ENCODE measurements around the gene TLE2. TPM values are rescaled to one million over a fixed set of nuclear protein-coding genes. Genes with fewer than 3 reads are reported as not detected.
"Not testable (repeated sequence)": the region's sequence is repeated elsewhere in the genome, so short reads cannot be mapped to it uniquely, and the experiment has no call there.

Gene TLE2
- total RNA-seq, 4 donors from 2014 or later, result 4.6 to 45.2 (median 29.2) TPM

DNA sequence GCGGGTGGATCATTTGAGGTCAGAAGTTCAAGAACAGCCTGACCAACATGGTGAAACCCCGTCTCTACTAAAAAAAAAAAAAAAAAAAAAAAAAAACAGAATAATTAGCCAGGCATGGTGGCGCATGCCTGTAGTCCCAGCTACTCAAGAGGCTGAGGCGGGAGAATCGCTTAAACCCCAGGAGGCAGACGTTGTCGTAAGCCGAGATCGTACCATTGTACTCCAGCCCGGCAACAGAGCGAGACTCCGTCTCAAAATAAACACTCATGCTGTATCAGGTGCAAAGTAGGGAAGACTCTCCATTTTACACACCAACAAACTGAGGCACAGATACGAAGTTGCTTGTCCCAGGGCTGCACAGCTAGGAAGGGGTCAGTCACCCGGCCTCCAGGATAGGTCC, 36.1 kb downstream of the TLE2 start:
- no peak overlapping the region for H3K4me3 ChIP-seq
- no peaks in the 10 kb centered on the region for H3K36me3 ChIP-seq
- TF ChIP-seq CTCF (IDR thresholded peaks at IDR 0.05), result no peak
- TF ChIP-seq POLR2A (IDR thresholded peaks at IDR 0.05), result no peak
- H3K4me1 ChIP-seq, result no peaks in the 10 kb centered on the region
- H3K9me3 ChIP-seq, result no peaks in the 10 kb centered on the region
- no peak overlapping the region for H3K27ac ChIP-seq
- no peak for DNase-seq
- no peaks in the 10 kb centered on the region for H3K27me3 ChIP-seq

DNA sequence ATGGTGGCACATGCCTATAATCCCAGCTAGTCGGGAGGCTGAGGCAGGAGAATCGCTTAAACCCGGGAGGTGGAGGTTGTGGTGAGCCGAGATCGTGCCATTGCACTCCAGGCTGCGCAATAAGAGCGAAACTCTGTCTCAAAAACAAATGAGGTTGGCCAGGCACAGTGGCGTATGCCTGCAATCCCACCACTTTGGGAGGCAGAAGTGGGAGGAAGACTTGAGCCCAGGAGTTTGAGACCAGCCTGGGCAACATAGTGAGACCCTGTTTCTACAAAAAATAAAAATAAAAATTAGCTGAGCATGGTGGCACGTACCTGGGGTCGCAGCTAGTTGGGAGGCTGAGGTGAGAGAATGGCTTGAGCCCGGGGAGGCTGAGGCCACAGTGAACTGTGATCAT, 36.7 kb downstream of the TLE2 start:
- DNase-seq, H3K36me3 ChIP-seq, H3K9me3 ChIP-seq, H3K27ac ChIP-seq, H3K4me3 ChIP-seq, H3K4me1 ChIP-seq, H3K27me3 ChIP-seq: not testable (repeated sequence)

- no peak for DNase-seq
- no peaks in the 10 kb centered on the region for H3K36me3 ChIP-seq
- no peak overlapping the region for H3K27ac ChIP-seq
- H3K4me3 ChIP-seq, result no peak overlapping the region
- TF ChIP-seq POLR2A (IDR thresholded peaks at IDR 0.05), result no peak
- no peak for TF ChIP-seq CTCF (IDR thresholded peaks at IDR 0.05)
- no peaks in the 10 kb centered on the region for H3K27me3 ChIP-seq
- no peaks in the 10 kb centered on the region for H3K4me1 ChIP-seq
- no peaks in the 10 kb centered on the region for H3K9me3 ChIP-seq
Measured at GRCh38 chr19:2989236-2989946, 39.7 kb downstream of the TLE2 start.

DNA sequence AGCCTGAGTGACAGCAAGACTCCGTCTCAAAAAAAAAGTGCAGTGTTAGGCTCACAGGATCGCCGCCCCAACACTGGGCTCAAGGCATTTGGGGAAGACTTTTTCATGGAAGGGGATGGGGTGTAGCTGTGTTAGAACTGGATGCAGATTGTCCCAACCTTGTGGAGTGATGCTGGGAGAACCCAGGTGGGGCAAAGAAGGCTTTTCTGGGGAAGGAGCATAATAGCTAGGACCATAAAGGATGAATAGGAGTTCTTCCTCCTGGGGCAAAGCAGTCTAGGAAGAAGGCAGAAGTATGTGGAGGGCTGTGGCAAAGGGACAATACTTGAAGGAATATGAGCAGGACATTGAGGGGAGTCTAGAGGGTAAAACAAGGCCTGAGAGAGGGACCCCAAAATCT, 40.5 kb downstream of the TLE2 start:
- DNase-seq, result no peak
- Histone ChIP-seq H3K27me3 (no peaks in the 10 kb centered on the region), H3K27ac (no peak overlapping the region), H3K36me3 (no peaks in the 10 kb centered on the region), H3K4me3 (no peak overlapping the region), H3K4me1 (peaks cover 0 to 7% (median 0%) of the 10 kb centered on the region in 4 donors), H3K9me3 (no peaks in the 10 kb centered on the region)
- no peak for TF ChIP-seq POLR2A (IDR thresholded peaks at IDR 0.05)

DNA sequence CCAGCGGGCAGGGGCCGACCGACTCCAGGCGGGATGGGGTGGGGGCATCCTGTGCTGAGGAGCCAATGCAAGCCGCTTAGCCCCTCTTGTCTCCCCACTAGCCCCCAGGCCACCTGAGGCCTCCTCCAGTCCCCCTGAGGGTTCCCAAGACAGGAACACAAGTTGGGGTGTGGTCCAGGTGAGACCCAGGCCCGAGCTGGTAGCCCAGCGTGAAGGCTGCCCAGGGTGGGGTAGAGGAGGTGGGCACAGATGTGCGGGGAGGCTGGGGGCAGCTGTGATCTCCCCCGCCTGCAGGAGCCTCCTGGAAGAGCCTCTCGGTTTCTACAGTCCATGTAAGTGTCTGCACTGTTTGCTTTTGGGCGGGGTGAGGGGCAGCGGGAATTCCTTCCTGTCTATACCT, 41.3 kb downstream of the TLE2 start:
- TF ChIP-seq CTCF (IDR thresholded peaks at IDR 0.05) (no peak), POLR2A (IDR thresholded peaks at IDR 0.05) (no peak)
- H3K36me3 ChIP-seq, result no peaks in the 10 kb centered on the region
- H3K4me1 ChIP-seq, result peaks cover 0 to 15% (median 0%) of the 10 kb centered on the region in 4 donors
- no peak overlapping the region for H3K27ac ChIP-seq
- no peaks in the 10 kb centered on the region for H3K27me3 ChIP-seq
- H3K9me3 ChIP-seq, result no peaks in the 10 kb centered on the region
- DNase-seq, result no peak
- H3K4me3 ChIP-seq, result no peak overlapping the region

DNA sequence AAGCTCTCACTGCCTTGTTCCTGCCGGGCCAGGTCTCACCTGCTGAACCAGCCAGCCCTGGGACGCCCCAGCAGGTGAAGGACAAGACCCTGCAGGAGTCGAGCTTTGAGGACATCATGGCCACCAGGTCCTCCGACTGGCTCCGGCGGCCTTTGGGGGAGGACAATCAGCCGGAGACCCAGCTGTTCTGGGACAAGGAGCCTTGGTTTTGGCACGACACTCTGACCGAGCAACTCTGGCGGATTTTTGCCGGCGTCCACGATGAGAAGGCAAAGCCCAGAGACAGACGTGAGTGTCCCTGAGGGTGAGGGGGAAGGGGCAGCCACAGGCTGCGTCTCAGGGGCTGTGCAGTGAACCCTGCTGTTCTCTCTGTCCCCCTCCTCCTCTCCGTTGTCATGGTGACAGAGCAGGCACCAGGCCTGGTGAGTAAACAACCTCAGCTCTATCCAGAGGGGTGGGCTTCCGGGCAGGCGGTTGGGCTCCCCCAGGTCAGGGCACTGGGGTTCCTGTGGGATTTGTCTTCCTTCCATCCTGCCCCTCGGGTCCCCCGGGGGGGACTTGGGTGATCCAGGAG, 42.0 kb downstream of the TLE2 start:
- no peak for DNase-seq
- H3K27me3 ChIP-seq, result no peaks in the 10 kb centered on the region
- peaks cover 0 to 20% (median 0%) of the 10 kb centered on the region in 4 donors for H3K4me1 ChIP-seq
- no peaks in the 10 kb centered on the region for H3K9me3 ChIP-seq
- H3K27ac ChIP-seq, result no peak overlapping the region
- no peaks in the 10 kb centered on the region for H3K36me3 ChIP-seq
- no peak overlapping the region for H3K4me3 ChIP-seq
- TF ChIP-seq CTCF (IDR thresholded peaks at IDR 0.05) (no peak), POLR2A (IDR thresholded peaks at IDR 0.05) (no peak)
